Head of caudate nucleus (tissue), 42 donors: ENCODE results near the gene PNKP.

Source experiments
- DNase-seq, 42 donors: peaks; one replicate each; pipeline versions ENCODE4 v3.0.0 to v3.0.0-alpha.2; 2020 to 2021; ENCODE audit warnings: mixed read lengths in 7 of 42
- intact Hi-C: fragments of 100-400 bp; cut with DNase I; formaldehyde crosslinking; loops from one replicate; pipeline ENCODE4 v1.15.0; 2022

PNKP gene

GRCh38 chr19:49852631-49853126 lies 14.7 kb downstream of the PNKP start:
- intact Hi-C loops, result loop anchor here (5.0 kb wide), 1 partner anchor 35 kb away; the partner anchor contains the start of gene MED25
- DNase-seq, result no peak

GRCh38 chr19:49851456-49852259 lies 15.7 kb downstream of the PNKP start:
- peak in 18 of 42 donors; percentile 17 to 69 (median 49) for DNase-seq
- intact Hi-C loops, result loop anchor here (5.0 kb wide), 1 partner anchor 34 kb away; the partner anchor contains the start of gene MED25

- DNase-seq, result peak; percentile 86 to 98 (median 95)
- intact Hi-C loops, result loop anchor here (5.0 kb wide), 1 partner anchor 33 kb away; the partner anchor contains the start of gene MED25
Observed at GRCh38 chr19:49850487-49851342, 16.7 kb downstream of the PNKP start, which contains the start of gene PTOV1. Gene PTOV1 (plus strand): TSS chr19:49851159.

- no peak for DNase-seq
- intact Hi-C loops, result loop anchor here (5.0 kb wide), 1 partner anchor 33 kb away; the partner anchor contains the start of gene MED25
Observed at GRCh38 chr19:49850221-49850486, 17.2 kb downstream of the PNKP start.

- DNase-seq, result no peak
- intact Hi-C loops, result loop anchor here (5.0 kb wide), 1 partner anchor 32 kb away; the partner anchor contains the start of gene MED25
Observed at GRCh38 chr19:49849433-49850220, 17.7 kb downstream of the PNKP start.

GRCh38 chr19:49848938-49849337 lies 18.4 kb downstream of the PNKP start:
- intact Hi-C loops, result no loop called here
- no peak for DNase-seq

GRCh38 chr19:49847731-49848696 lies 19.4 kb downstream of the PNKP start:
- DNase-seq, result no peak
- intact Hi-C loops, result no loop called here

GRCh38 chr19:49846408-49846807 lies 21.0 kb downstream of the PNKP start:
- intact Hi-C loops, result no loop called here
- DNase-seq, result no peak

GRCh38 chr19:49845414-49845813 lies 22.0 kb downstream of the PNKP start:
- no peak for DNase-seq
- intact Hi-C loops, result no loop called here

- intact Hi-C loops, result no loop called here
- DNase-seq, result no peak
Observed at GRCh38 chr19:49844138-49845095, 23.0 kb downstream of the PNKP start.

- DNase-seq, result no peak
- intact Hi-C loops, result no loop called here
Observed at GRCh38 chr19:49843265-49843664, 24.1 kb downstream of the PNKP start.

- intact Hi-C loops, result no loop called here
Observed at GRCh38 chr19:49840736-49841249, 26.6 kb downstream of the PNKP start.

GRCh38 chr19:49840321-49840720 lies 27.1 kb downstream of the PNKP start:
- intact Hi-C loops, result no loop called here
- no peak for DNase-seq

More at GRCh38 chr19:49840736-49841249, 26.6 kb downstream of the PNKP start:
- DNase-seq, result no peak

GRCh38 chr19:49839713-49840112 lies 27.7 kb downstream of the PNKP start:
- intact Hi-C loops, result no loop called here
- DNase-seq, result no peak

- DNase-seq, result no peak
- intact Hi-C loops, result no loop called here
Observed at GRCh38 chr19:49838885-49839588, 28.3 kb downstream of the PNKP start.

GRCh38 chr19:49837425-49837824 lies 30.0 kb downstream of the PNKP start:
- no peak for DNase-seq
- intact Hi-C loops, result no loop called here
